Measurements from ENCODE around the gene COL2A1. TPM values are rescaled to one million over a fixed set of nuclear protein-coding genes. Genes with fewer than 3 reads are reported as not detected.

COL2A1 gene
- not detected for total RNA-seq
- polyA plus RNA-seq = not detected
- long read RNA-seq, donor 1 = 0 reads
- long read RNA-seq, donor 2 = 0 reads

GRCh38 chr12:48004053-48004941 is at the start of gene COL2A1:
COL2A1 (minus strand) TSS chr12:48004476; CDS start chr12:48004321, 155 bp downstream.
- 1 to 2% methylated on average over 58 to 83 of the region's 83 CpGs for WGBS, 2 donors
- Histone ChIP-seq H3K36me3 (ENCODE audit: control insufficient read depth in 1 of 2, insufficient read depth in 2 of 2, low read length in 1 of 2) (no peaks in the 10 kb centered on the region), H3K27ac (ENCODE audit: low read depth in 1 of 2, low read length in 2 of 2) (no peak within 1 kb of the TSS), H3K4me3 (ENCODE audit: low read length in 2 of 2) (peak within 1 kb of the TSS; percentile 6 to 16), H3K9me3 (ENCODE audit: control insufficient read depth, low read length) (no peaks in the 10 kb centered on the region), H3K27me3 (ENCODE audit: control insufficient read depth in 1 of 2, insufficient read depth in 2 of 2, low read length in 1 of 2) (no peaks in the 10 kb centered on the region), H3K4me1 (ENCODE audit: control insufficient read depth in 1 of 2, insufficient read depth in 2 of 2, low read length in 2 of 2) (no peaks in the 10 kb centered on the region)
- intact Hi-C loops (cut with DNase I) = no loop called here
- ATAC-seq (ENCODE audit: low FRiP score) = peak; percentile 4
- no peak for DNase-seq

GRCh38 chr12:48053883-48054282 is 49.6 kb upstream of the COL2A1 start:
- Histone ChIP-seq H3K9me3 (ENCODE audit: control insufficient read depth, low read length) (no peaks in the 10 kb centered on the region), H3K36me3 (ENCODE audit: control insufficient read depth in 1 of 2, insufficient read depth in 2 of 2, low read length in 1 of 2) (peaks cover 6% of the 10 kb centered on the region in 2 donors), H3K27me3 (ENCODE audit: control insufficient read depth in 1 of 2, insufficient read depth in 2 of 2, low read length in 1 of 2) (no peaks in the 10 kb centered on the region), H3K27ac (ENCODE audit: low read depth in 1 of 2, low read length in 2 of 2) (no peak overlapping the region), H3K4me3 (ENCODE audit: low read length in 2 of 2) (no peak overlapping the region), H3K4me1 (ENCODE audit: control insufficient read depth in 1 of 2, insufficient read depth in 2 of 2, low read length in 2 of 2) (no peaks in the 10 kb centered on the region)
- 94 to 96% methylated on average over 4 of the region's 4 CpGs for WGBS, 2 donors
- intact Hi-C loops (cut with DNase I) = no loop called here
- DNase-seq (no peak), ATAC-seq (ENCODE audit: low FRiP score) (no peak)

- H3K27ac ChIP-seq (ENCODE audit: low read depth in 1 of 2, low read length in 2 of 2) = no peak overlapping the region
- no peaks in the 10 kb centered on the region for H3K9me3 ChIP-seq (ENCODE audit: control insufficient read depth, low read length)
- H3K36me3 ChIP-seq (ENCODE audit: control insufficient read depth in 1 of 2, insufficient read depth in 2 of 2, low read length in 1 of 2) = peaks cover 6 to 8% of the 10 kb centered on the region in 2 donors
- WGBS, 2 donors = 97% methylated on average over 3 of the region's 3 CpGs
- no peak for DNase-seq
- H3K27me3 ChIP-seq (ENCODE audit: control insufficient read depth in 1 of 2, insufficient read depth in 2 of 2, low read length in 1 of 2) = no peaks in the 10 kb centered on the region
- no peaks in the 10 kb centered on the region for H3K4me1 ChIP-seq (ENCODE audit: control insufficient read depth in 1 of 2, insufficient read depth in 2 of 2, low read length in 2 of 2)
- H3K4me3 ChIP-seq (ENCODE audit: low read length in 2 of 2) = no peak overlapping the region
- intact Hi-C loops (cut with DNase I) = no loop called here
- ATAC-seq (ENCODE audit: low FRiP score) = no peak
Observed at GRCh38 chr12:48053122-48053521, 48.8 kb upstream of the COL2A1 start.

GRCh38 chr12:48051681-48052080 is 47.4 kb upstream of the COL2A1 start:
- DNase-seq = no peak
- Histone ChIP-seq H3K27ac (ENCODE audit: low read depth in 1 of 2, low read length in 2 of 2) (no peak overlapping the region), H3K9me3 (ENCODE audit: control insufficient read depth, low read length) (no peaks in the 10 kb centered on the region), H3K36me3 (ENCODE audit: control insufficient read depth in 1 of 2, insufficient read depth in 2 of 2, low read length in 1 of 2) (peaks cover 6 to 12% of the 10 kb centered on the region in 2 donors), H3K27me3 (ENCODE audit: control insufficient read depth in 1 of 2, insufficient read depth in 2 of 2, low read length in 1 of 2) (no peaks in the 10 kb centered on the region), H3K4me1 (ENCODE audit: control insufficient read depth in 1 of 2, insufficient read depth in 2 of 2, low read length in 2 of 2) (no peaks in the 10 kb centered on the region), H3K4me3 (ENCODE audit: low read length in 2 of 2) (no peak overlapping the region)
- intact Hi-C loops (cut with DNase I) = no loop called here
- WGBS, 2 donors = 90 to 95% methylated on average over 2 of the region's 2 CpGs
- ATAC-seq (ENCODE audit: low FRiP score) = no peak

GRCh38 chr12:48050174-48050573 is 45.9 kb upstream of the COL2A1 start:
- no peak for ATAC-seq (ENCODE audit: low FRiP score)

GRCh38 chr12:48045965-48046518 is 41.8 kb upstream of the COL2A1 start:
- Histone ChIP-seq H3K4me1 (ENCODE audit: control insufficient read depth in 1 of 2, insufficient read depth in 2 of 2, low read length in 2 of 2) (no peaks in the 10 kb centered on the region), H3K4me3 (ENCODE audit: low read length in 2 of 2) (no peak overlapping the region), H3K27ac (ENCODE audit: low read depth in 1 of 2, low read length in 2 of 2) (no peak overlapping the region), H3K9me3 (ENCODE audit: control insufficient read depth, low read length) (no peaks in the 10 kb centered on the region), H3K27me3 (ENCODE audit: control insufficient read depth in 1 of 2, insufficient read depth in 2 of 2, low read length in 1 of 2) (no peaks in the 10 kb centered on the region), H3K36me3 (ENCODE audit: control insufficient read depth in 1 of 2, insufficient read depth in 2 of 2, low read length in 1 of 2) (peaks cover 3 to 26% of the 10 kb centered on the region in 2 donors)
- DNase-seq (no peak), ATAC-seq (ENCODE audit: low FRiP score) (no peak)
- intact Hi-C loops (cut with DNase I) = no loop called here
- 89% methylated on average over 2 of the region's 2 CpGs for WGBS, 2 donors

More at GRCh38 chr12:48050174-48050573, 45.9 kb upstream of the COL2A1 start:
- no peak overlapping the region for H3K4me3 ChIP-seq (ENCODE audit: low read length in 2 of 2)
- intact Hi-C loops (cut with DNase I) = no loop called here
- H3K27ac ChIP-seq (ENCODE audit: low read depth in 1 of 2, low read length in 2 of 2) = no peak overlapping the region
- 58 to 61% methylated on average over 6 of the region's 6 CpGs for WGBS, 2 donors
- H3K9me3 ChIP-seq (ENCODE audit: control insufficient read depth, low read length) = no peaks in the 10 kb centered on the region
- no peaks in the 10 kb centered on the region for H3K4me1 ChIP-seq (ENCODE audit: control insufficient read depth in 1 of 2, insufficient read depth in 2 of 2, low read length in 2 of 2)
- H3K27me3 ChIP-seq (ENCODE audit: control insufficient read depth in 1 of 2, insufficient read depth in 2 of 2, low read length in 1 of 2) = no peaks in the 10 kb centered on the region
- DNase-seq = no peak
- H3K36me3 ChIP-seq (ENCODE audit: control insufficient read depth in 1 of 2, insufficient read depth in 2 of 2, low read length in 1 of 2) = peaks cover 5 to 21% of the 10 kb centered on the region in 2 donors

GRCh38 chr12:48045061-48045846 is 41.0 kb upstream of the COL2A1 start:
- WGBS, 2 donors = 92 to 94% methylated on average over 6 of the region's 6 CpGs
- Histone ChIP-seq H3K4me1 (ENCODE audit: control insufficient read depth in 1 of 2, insufficient read depth in 2 of 2, low read length in 2 of 2) (no peaks in the 10 kb centered on the region), H3K9me3 (ENCODE audit: control insufficient read depth, low read length) (no peaks in the 10 kb centered on the region), H3K4me3 (ENCODE audit: low read length in 2 of 2) (no peak overlapping the region), H3K36me3 (ENCODE audit: control insufficient read depth in 1 of 2, insufficient read depth in 2 of 2, low read length in 1 of 2) (peaks cover 3 to 26% of the 10 kb centered on the region in 2 donors), H3K27me3 (ENCODE audit: control insufficient read depth in 1 of 2, insufficient read depth in 2 of 2, low read length in 1 of 2) (no peaks in the 10 kb centered on the region), H3K27ac (ENCODE audit: low read depth in 1 of 2, low read length in 2 of 2) (no peak overlapping the region)
- intact Hi-C loops (cut with DNase I) = no loop called here
- no peak for ATAC-seq (ENCODE audit: low FRiP score)
- no peak for DNase-seq

GRCh38 chr12:48044396-48044795 is 40.1 kb upstream of the COL2A1 start:
- WGBS, 2 donors = 89% methylated on average over 7 of the region's 7 CpGs
- DNase-seq (no peak), ATAC-seq (ENCODE audit: low FRiP score) (no peak)
- Histone ChIP-seq H3K9me3 (ENCODE audit: control insufficient read depth, low read length) (no peaks in the 10 kb centered on the region), H3K36me3 (ENCODE audit: control insufficient read depth in 1 of 2, insufficient read depth in 2 of 2, low read length in 1 of 2) (peaks cover 3 to 25% of the 10 kb centered on the region in 2 donors), H3K4me1 (ENCODE audit: control insufficient read depth in 1 of 2, insufficient read depth in 2 of 2, low read length in 2 of 2) (no peaks in the 10 kb centered on the region), H3K27me3 (ENCODE audit: control insufficient read depth in 1 of 2, insufficient read depth in 2 of 2, low read length in 1 of 2) (no peaks in the 10 kb centered on the region), H3K4me3 (ENCODE audit: low read length in 2 of 2) (no peak overlapping the region), H3K27ac (ENCODE audit: low read depth in 1 of 2, low read length in 2 of 2) (no peak overlapping the region)
- intact Hi-C loops (cut with DNase I) = no loop called here

Data from aorta (tissue), 5 donors.